D341Med (cell line): Measurements from ENCODE around the gene MRPL10.

Source experiments
- DNase-seq: peaks from one replicate; pipeline ENCODE4 v3.0.0; 2012; ENCODE audit warnings: low spot score

MRPL10 gene

DNA sequence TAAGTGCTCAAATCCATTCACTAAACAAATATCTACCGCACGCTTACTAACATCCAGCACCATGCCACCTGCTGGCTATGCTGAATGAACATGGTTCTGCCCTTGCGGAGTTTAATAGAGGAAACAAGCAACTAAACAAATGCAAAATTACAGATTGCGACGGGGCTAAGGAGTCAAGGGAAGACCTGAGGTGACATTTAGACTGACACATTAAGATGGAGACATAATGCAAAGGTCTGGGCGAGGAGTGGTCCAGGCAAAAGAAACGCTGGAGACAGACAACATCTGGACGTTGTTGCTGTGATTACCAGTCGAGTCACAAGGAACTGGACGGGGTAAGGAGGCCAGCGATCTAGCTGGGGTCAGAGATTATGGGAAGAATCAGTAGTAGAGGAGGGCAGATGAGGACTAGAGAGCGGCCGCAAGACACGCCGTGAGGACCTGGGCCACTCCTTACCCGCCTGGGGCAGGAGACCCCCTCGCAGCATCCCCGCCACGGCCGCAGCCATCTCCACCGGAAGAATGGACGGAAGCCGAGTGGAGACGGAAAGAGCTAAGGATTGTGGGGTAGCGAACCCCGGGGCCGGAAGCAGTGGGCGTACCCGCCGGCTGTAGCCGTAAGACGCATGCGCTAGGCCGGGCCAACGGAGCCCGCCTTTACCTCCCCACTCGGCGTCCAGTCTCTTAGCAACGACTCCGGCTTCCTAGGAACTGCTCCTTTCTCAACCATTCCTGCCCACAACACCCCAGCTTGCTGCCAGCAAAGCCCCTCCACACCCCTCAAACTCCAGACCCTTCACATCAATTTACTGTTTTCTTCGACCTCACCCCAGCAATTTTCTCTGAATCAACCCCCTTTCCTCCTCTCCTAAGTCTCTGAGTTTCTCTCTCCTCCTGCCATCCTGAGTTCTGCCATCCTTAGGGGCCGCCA, at the start of gene MRPL10, which contains the start of gene LRRC46:
Gene MRPL10, minus strand, starts transcription at position 539 of the 931 bp plus-strand sequence. Its CDS starts 30 bp downstream, at position 509.
Gene LRRC46, plus strand, starts transcription at position 668 of the 931 bp plus-strand sequence. CDS start 320 bp downstream, outside the sequence.
- DNase-seq = peak; percentile 100

DNA sequence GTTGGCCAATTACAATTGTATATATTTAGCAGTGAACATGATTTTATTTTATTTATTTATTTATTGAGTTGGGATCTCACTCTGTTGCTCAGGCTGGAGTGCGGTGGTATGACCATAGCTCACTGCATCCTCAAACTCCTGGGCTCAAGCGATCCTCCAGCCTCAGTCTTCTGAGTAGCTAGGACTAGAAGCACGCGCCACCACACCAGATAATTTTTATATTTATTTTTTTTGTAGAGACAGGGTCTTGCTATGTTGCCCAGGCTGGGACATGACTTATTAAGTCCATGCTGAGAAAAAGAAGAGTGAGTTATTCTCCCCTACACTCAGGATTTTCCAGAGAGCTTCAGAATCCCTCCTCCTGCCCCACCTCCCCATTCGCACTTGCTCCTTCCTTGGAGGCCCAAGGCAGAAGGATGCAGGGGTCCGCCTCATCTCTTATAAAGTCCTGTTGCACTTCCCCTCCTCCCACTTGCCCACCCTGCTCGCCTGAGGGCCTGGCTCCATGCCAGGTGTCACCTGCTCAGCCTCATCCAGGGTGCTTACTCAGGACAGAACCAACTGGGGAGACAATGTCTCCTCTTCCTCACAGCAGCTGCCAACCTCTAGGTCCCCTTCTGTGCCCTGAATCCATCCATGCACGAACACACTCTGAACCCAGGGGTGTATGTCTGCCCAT, 48.6 kb upstream of the MRPL10 start:
- DNase-seq = no peak

DNA sequence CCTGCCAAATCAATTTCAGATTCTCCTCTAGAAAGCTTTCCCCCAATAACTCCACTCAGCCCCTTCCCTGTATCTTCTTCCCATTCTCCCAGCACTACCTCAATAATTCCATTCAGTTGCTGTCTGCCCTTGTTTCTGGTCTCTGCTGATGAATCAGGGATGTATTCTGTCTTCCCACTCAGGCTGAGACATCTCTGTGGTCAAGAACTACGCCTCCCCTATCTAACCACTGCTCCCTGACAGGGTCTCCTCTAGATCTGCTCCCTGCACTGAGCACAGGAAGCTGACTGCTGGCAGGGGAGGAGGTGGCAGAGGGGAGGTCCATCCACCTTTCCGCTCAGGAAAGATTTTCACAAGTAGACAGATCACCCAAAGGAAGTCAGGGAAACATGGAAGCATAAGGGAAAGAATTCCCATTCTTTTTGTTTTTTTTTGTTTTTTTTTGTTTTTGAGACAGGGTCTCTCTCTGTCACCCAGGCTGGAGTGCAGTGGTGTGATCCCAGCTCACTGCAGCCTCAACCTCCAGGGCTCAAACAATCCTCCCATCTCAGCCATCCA, 47.8 kb upstream of the MRPL10 start:
- no peak for DNase-seq

DNA sequence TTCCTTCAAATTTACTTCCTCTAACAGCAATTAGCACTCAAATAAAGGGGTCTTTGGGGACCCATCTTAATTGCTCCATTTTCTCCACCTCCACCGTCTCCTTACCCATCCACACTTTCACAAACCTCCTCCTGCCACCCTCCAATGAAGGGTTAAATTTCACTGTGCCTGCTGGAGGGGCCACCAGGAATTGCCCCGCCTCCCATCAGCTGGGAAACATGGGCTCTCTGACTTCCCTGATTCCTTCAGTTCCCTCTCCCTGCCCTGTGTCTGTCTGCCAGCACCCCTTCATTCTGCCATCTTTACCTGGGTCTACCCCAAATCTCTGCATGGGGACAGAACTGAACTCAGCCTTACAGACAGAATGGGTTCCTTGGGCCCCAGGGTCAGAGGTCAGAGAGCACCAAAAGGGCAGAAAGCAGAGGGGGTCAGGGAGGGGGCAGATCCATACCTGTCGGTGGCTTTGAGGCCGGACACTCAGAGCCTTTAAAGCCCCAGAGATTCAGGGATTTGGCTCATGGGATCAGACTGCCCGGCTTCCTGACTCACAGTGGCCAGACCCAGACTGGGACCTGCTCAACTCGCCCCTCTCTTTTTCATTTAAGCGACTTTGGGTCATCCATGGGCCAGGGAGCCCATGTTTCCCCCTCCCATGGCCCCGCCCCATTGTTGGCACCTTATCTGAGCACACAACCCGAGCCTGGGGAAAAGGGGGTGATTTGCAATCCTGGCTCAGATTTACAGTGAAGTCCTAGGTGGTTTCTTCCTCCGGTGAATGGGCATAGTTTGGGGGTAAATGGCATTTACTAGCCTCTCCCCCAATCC, 47.1 kb upstream of the MRPL10 start:
- DNase-seq = no peak

DNA sequence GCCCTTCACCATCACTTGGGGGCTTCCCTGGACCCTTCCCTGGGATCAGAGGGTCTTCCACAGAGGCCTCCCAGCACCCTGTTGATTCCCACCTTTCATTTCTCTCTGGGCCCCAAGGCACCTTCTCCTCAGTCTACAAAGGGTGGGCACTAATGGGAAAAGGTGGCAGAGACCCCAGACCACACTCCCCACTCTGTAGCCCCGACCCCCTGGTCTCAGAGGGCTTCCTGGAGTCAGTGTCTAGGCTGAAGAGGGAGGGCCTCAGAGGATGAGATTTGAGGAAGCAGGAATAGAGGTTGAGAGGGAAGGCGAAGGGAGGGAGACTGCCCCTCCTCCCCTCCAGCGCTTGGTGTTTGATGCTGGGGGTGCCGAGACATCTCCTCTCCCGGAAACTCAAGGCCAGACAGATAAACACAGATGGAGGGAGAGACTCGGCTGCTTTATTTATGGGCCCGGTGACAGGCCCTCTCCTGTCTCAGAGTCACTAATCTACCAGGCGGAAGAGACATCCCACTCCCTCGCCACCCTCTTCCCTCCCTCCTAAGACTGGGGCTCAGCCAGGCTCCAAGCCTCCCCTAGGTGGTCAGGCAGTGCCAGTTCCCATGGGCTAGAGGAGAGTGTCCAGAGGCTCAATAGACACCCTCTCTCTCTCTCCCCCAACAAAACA, 46.2 kb upstream of the MRPL10 start:
- DNase-seq = no peak

DNA sequence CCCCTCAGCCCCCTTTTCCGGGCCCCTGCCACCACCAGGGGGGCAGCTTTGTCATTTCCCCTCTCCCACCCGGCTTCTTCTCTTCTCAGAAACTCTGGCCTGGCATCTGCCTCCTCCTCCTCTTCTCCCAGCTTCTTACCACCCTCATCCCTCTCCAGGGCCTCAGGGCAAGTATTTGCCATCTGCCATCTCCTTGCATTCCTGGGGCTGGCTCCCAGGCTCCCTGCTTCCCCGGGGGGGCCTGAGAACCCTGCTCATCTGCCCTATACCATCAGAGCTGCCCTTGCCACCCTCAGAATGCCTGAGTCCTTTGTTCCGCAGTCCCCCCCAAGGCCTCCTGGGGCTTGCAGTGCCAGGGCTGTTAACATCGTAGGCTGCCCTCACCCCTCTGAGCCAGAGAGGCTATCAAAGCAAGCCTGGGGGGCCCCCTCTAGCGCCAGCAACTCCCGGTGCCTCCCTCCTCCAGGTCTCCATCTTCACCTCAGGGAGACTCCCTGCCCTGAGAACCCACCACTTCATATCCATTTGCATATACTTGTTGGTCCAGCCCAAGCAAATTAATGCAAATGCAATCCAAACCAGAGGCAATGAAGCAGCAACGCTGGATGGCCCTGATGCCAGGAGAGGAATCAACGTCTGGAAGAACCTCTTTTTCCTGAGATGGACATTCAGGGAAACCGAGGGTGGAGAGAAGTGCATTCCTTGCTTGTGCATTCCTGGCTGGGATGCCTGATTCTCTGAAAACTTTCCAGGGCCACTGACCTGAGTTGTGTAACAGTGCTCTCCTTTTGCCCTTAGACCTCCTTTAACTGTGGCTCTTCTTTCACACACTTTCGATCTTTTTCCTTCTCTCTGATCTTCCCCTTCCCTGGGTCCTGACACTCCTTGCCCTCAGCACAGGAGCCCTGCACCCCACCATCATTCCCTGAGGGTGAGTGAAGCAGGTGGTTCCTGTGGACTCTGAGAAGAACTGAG, 44.0 kb upstream of the MRPL10 start:
- no peak for DNase-seq

DNA sequence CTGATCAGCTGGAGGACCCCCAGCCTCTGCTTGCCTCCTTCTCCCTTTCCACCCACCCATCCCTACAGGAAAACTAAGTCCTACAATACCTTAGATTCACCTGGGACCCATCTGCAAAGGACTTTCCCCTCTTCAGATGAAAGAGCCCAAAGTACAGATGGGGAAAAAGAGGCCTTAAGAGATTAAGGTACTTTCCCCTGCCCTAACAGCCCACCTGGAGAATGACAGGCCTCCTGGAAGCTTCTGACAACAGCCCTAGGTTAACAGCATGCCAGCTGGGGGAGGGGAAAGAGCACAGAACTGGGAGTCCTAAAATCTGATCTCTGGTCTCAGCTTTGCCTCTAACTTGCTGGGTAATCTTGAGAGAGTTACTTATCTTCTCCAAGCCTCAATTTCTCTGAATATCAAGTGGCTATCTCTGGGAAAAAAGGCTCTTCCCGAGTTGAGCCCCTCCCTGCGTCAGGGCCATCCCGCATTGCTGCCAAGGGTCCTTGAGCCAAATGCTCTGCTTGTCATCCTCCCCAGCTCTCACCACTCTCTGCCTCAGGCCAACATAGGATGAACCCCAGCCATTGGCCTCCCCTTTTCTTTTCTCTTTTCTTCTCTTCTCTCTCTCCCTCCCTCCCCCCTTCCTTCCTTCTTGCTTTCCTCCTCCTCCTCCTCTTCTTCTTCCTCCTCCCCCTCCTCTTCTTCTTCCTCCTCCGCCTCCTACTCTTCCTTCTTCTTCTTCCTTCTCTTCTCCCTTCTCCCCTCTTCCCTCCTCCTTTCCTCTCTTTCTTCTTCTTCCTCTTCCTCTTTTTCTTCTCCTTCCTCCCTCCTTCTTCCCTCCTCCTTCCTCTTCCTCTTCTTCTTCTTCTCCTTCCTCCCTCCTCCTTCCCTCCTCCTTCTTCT, 42.1 kb upstream of the MRPL10 start:
- DNase-seq = no peak

DNA sequence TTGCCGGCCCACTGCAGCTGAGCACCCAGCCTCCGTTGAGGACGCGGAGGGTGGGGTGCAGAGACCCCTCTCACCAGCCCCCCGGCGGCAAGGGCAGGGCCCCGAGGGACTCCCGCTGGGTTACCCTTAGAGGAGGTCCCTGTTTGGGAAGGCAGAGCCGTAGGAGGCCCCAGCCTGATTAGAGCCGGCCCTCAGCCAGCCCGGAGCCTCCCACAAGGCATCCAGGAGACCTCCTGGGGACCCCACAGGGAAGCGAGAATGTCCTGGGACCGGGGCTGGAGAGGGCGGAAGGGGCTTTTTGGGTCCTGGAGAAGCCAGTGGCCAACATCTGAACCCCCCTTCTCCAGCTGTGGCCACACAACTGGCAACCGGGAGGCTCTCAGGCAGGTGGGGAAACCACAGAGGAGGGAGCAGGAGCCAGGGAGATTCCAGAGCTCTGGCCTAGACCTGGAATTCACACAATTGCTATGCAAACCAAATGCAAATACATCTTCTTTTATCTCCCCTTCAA, 41.4 kb upstream of the MRPL10 start:
- DNase-seq = no peak

DNA sequence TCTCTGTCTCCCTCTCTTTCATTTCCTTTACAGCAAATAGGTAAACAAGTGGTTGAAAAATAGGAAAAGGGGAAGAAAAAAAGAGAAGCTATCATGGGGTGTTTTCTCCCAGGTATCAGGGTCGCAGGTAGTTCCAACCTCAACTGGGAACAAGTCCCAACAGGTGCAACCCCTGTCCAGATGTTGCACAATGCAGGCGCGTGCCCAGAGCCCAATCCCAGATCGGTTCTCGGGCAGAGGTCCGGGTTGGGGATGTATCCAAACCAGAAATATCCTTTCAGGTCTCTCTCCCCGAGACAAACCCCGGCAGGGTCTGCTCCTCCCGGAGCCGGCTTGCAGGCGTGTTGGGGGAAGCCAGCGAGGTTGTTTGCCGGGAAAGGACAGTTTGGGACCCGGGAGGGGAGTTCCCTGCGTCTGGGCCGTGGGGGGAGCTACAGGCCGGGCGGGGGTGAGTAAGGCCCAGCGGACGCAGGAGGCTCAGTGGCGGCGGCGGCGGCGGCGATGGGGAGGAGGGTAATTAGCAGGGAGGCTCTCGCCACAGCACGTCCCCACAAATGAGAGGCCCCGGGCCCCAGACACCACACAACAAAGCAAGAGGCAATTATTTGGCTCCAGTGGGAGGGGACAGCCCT, 40.8 kb upstream of the MRPL10 start:
- DNase-seq = no peak

DNA sequence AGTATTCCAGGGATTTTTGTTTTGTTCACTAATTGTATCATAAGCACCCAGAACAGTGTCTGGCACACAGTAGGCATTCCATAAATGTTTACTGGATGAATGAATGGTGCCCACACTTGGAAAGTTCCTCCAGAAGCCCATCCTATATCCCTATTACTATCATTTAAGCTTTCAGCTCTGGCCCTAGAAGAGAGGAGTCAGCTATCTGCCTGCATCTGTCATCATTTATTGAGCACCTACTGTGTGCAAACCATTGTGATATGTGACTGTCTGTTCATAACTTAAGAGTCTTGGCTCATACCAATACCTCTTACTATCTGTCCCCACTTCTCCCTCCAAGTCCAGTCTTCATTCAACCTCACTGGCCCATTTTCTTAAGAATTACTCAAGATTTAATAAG, 39.7 kb upstream of the MRPL10 start:
- no peak for DNase-seq

DNA sequence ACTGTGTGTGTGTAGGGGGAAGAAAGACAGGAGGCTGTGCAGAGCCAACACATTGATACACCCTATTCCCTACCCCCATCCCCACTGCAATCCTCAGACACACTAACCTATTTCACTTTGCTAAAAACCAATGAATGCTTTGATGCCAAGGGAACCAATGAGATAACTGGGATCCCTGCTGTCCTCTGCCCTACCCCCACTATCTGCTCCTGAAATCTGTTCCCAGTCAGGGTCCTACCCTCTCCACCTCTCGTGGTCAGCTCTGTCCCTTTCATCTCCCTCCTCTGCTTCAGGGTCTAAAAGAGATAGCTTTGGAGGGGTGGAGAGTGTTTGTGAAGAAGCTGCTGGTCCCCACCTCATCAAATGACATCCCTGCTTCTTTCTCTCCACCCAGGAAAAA, 38.7 kb upstream of the MRPL10 start:
- no peak for DNase-seq

DNA sequence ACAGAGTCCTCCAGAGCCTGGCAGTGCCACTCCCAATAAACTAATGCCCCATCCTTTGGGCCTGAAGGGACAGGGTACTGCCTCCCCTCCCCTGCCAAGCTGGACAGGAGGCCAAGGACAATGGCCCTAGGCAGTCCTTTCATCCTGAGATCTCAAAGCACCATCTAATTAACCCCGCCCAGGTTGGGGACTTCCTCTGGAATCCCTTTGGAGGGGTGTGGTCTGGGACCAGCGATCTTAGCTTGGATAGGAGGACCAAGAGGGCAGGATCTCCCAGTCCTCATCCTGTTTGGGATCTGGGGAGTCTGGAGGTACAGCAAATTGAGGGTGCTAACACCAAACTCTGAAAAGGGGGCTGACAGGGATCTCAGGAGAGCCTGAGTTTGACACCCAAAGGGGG, 37.8 kb upstream of the MRPL10 start:
- DNase-seq = no peak

DNA sequence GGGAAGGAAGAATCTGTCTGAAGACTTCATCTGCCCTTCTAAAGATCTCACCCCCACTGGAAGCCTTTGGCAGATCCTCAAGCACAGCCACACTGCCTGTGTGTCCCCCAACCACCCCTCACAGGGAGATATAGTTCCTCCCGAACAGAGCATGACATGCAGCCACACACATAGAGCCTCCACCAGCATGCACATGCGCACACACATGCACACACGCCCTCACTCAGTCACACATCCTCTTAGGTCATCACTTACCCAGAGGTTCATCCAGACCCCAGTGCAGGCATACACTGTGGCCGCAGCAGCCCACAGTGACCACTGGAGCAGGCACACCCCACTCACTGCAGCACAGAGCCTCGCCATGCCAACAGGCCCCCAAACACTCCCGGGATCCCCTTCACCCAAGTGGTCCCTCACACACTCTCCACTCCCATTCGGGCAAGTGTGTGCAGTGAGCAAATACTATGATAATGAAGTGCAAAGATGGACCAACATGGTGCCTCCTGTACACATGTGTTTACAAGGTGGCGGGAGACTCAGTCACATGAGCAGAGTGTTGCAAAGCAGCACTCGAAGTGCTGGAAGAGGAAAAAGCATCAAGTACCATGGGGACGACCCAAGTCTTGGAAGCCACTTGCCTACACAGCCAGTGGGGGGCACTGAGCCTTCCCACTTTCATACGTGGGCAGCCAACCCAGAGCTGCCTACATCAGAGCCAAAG, 36.6 kb upstream of the MRPL10 start:
- DNase-seq = no peak

DNA sequence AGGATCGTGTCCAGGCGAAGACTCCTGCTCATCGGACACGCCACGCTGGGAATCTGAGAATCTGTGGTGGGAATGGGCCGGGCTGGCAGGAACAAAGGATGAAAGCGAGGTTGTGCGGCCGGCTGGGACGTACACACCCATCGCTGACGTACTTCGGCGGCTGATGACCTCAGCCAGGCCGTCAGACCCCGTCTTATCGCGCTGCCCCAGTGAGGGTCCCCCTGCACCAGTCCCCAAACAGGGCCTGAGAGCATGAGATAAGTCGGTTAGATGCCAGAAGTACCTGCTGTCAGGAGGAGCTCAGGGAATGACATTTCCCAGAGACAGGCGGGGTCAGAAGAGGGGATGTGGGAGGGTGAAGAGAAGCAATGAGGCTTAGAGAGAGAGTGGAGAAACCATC, 35.6 kb upstream of the MRPL10 start:
- no peak for DNase-seq

DNA sequence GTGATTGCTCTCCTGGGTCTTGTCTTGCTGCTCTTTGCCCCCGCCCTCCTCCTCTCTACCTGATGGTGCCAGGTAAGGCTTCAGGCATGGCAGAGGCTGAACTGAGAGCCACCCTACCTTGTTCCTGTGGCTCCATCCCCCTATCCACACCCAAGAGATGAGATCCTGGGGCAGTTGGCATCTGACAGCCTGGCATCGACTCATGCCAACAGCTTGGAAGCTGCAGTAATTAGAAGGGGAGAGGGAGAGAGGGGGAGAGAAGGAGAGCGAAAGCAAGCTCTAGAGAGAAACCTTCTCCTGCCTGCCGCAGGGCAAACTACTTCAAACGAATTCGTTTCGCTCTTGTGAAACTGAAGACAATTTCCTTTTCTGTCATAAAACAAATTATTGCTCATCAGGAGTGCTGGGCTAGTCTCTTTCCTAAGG, 33.5 kb upstream of the MRPL10 start:
- DNase-seq = no peak

DNA sequence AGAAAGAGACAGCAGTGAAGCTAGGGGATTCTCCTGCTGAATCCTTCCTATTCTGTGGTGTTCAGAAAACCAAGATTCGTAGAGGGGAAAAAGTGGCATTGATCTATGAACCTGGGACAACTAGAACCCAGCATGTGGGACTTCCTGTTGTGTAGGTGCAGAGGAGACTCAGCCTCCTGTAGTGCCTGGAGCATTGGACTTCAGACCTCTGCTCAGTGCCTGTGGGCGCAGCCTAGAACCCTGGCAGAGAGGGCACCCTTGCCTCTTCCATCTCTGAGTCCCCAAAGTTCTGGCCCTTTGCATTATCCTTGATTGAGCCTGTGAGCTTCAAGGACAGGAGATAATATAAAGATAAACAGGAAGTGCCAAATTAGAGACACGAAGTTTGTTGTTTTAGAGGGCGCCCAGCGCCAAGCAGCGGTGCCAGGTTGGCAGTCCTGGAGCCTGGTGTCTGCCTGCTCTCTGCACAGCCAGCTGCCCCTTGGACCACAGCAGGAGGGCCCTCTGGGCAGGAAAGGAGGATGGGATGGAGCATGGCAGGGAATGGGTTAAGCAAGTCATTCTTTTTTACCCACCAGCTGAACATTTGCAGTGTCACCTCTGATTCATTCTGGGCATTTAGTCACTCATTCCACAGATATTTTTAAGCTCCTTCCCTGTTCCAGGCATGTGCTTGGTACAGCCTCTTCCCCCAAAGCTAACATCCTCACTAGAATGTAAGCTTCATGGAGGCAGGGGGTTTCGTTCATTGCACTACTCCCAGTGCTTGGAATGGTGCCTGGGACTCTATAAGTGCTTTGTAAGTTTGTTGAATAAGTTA, 31.5 kb upstream of the MRPL10 start:
- no peak for DNase-seq

DNA sequence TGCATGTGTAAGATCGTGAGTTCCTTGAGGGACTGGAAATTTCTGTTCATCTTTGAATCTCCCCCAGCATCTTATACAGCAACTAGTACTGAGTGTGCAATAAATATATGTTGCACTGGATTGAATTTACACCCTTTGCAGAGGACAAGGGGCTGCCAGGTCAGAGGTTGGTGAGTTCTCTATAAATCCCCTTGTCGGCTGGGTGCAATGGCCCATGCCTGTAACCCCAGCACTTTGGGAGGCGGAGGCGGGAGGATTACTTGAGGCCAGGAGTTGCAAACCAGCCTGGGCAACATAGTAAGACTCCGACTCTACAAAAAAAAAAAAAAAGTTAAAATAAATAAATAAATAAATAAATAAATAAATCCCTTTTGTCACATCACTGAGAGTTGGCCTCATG, 29.0 kb upstream of the MRPL10 start:
- no peak for DNase-seq
